Panc1 (cell line): Measurements from ENCODE around the gene HIGD1A. TPM values are rescaled to one million over a fixed set of nuclear protein-coding genes. Genes with fewer than 3 reads are reported as not detected.

Experiments used
- ATAC-seq: fragments of 200-7000 bp; cut with Tn5 transposase; 2 replicates; pipeline ENCODE4 v1.9.1; 2020; ENCODE audit warnings: mild to moderate bottlenecking, moderate library complexity
- BruUV-seq: library from RNA; stranded (reverse); fragments of 400-500 nt; replicated peaks from 2 replicates; lab custom pipeline; 2021; lab: Mats Ljungman, UMichigan
- CTCF ChIA-PET: fragments of 300-600 bp; sonication (Branson Sonifier 250); formaldehyde crosslinking; loops from one replicate; lab custom pipeline; 2022; ENCODE audit warnings: antibody characterized with exemption; lab: Charles Lee
- POLR2A ChIA-PET: fragments of 300-600 bp; sonication (Branson Sonifier 250); formaldehyde crosslinking; loops from one replicate; lab custom pipeline; 2022; ENCODE audit warnings: antibody characterized with exemption; lab: Charles Lee
- DNase-seq: peaks from one replicate; pipeline ENCODE4 v3.0.0-alpha.2; 2010; ENCODE audit warnings: low read depth, low spot score
- H3K27ac ChIP-seq: 2 replicates; pipeline ENCODE4 v1.5.1; 2011; ENCODE audit warnings: mild to moderate bottlenecking, low read length, inconsistent platforms
- H3K27me3 ChIP-seq: fragments of 200-500 bp; sonication (Bioruptor generic); 2 replicates; pipeline ENCODE4 v1.6.0; 2014; ENCODE audit warnings: low read length, inconsistent platforms; ENCODE audit not compliant: control insufficient read depth, insufficient read depth
- H3K36me3 ChIP-seq: fragments of 200-500 bp; sonication (Bioruptor generic); 2 replicates; pipeline ENCODE4 v1.5.1; 2014; ENCODE audit warnings: inconsistent platforms, mild to moderate bottlenecking, low read length, moderate library complexity; ENCODE audit not compliant: control insufficient read depth, insufficient read depth
- H3K4me1 ChIP-seq: 2 replicates; pipeline ENCODE4 v1.5.1; 2011; ENCODE audit warnings: inconsistent platforms, mild to moderate bottlenecking, low read length, moderate library complexity; ENCODE audit not compliant: control insufficient read depth, insufficient read depth
- H3K4me3 ChIP-seq, 2 experiments: 2 replicates each; pipeline ENCODE4 v1.5.1; 2011 to 2012; ENCODE audit warnings: low read depth in 2 of 2, low read length in 2 of 2, mild to moderate bottlenecking in 2 of 2, inconsistent platforms in 1 of 2, moderate library complexity in 1 of 2
- H3K9me3 ChIP-seq: fragments of 200-500 bp; sonication (Bioruptor generic); 2 replicates; pipeline ENCODE4 v1.5.1; 2014; ENCODE audit warnings: low read depth, mild to moderate bottlenecking, inconsistent platforms, low read length, moderate library complexity; ENCODE audit not compliant: control insufficient read depth, insufficient read depth
- POLR2AphosphoS5 ChIP-seq: IDR thresholded peaks from 2 replicates; pipeline ENCODE4 v1.6.1; 2012; ENCODE audit warnings: mild to moderate bottlenecking, low read depth, low read length, moderate library complexity
- REST ChIP-seq, 2 experiments: IDR thresholded peaks; 2 replicates each; pipeline ENCODE4 v1.6.1; 2011 to 2012; ENCODE audit warnings: low read depth in 2 of 2, control low read depth in 1 of 2, low read length in 1 of 2, mild to moderate bottlenecking in 1 of 2, moderate library complexity in 1 of 2; ENCODE audit not compliant: insufficient read depth in 1 of 2
- SIN3A ChIP-seq: IDR thresholded peaks from 2 replicates; pipeline ENCODE4 v1.6.1; 2012; ENCODE audit warnings: low read depth, mild to moderate bottlenecking, low read length, moderate library complexity, borderline replicate concordance; ENCODE audit not compliant: insufficient read depth
- TCF7L2 ChIP-seq: IDR thresholded peaks from 2 replicates; pipeline ENCODE4 v1.6.1; 2011; ENCODE audit warnings: mild to moderate bottlenecking, low read depth, low read length, inconsistent platforms
- in situ Hi-C: cut with HindIII; loops from 2 replicates; pipeline ENCODE4 v1.10.0; 2016; ENCODE audit warnings: low sequenced_read_pairs, low pct_unique_long_range_greater_than_20kb
- intact Hi-C: fragments of 100-400 bp; cut with micrococcal nuclease; formaldehyde crosslinking; loops from one replicate; pipeline ENCODE4 v1.10.0; 2022; ENCODE audit not compliant: unreplicated experiment
- total RNA-seq: library from RNA; stranded (reverse); gene quantifications from one replicate; pipeline ENCODE4 v1.2.1, GENCODE V29; 2021; ENCODE audit not compliant: unreplicated experiment
- TF ChIP-seq, protein P1 (sequence below): fragments of 450-650 bp; IDR thresholded peaks from 2 replicates; pipeline ENCODE4 v1.5.1; 2017; ENCODE audit warnings: mild to moderate bottlenecking

Gene HIGD1A
- total RNA-seq, 1 experiment from 2014 or later = 74.6 TPM

GRCh38 chr3:42847731-42848130 lies 43.4 kb upstream of the HIGD1A start:
- CTCF ChIA-PET = no interaction called here
- ATAC-seq = no peak
- no peak overlapping the region for H3K27ac ChIP-seq

GRCh38 chr3:42846685-42847522 lies 42.6 kb upstream of the HIGD1A start:
- no TSS peak for BruUV-seq

More at GRCh38 chr3:42847731-42848130, 43.4 kb upstream of the HIGD1A start:
- H3K9me3 ChIP-seq = no peaks in the 10 kb centered on the region
- no peak overlapping the region for H3K4me3 ChIP-seq
- no peak for DNase-seq
- no peaks in the 10 kb centered on the region; the same call in 1 of the 2 replicates for H3K27me3 ChIP-seq
- no TSS peak for BruUV-seq
- intact Hi-C loops = no loop called here
- POLR2A ChIA-PET = no interaction called here
- no peaks in the 10 kb centered on the region for H3K36me3 ChIP-seq
- no peaks in the 10 kb centered on the region for H3K4me1 ChIP-seq
- in situ Hi-C loops = no loop called here
- TF ChIP-seq POLR2AphosphoS5 (no peak), SIN3A (no peak), REST (IDR thresholded peaks at IDR 0.05; ENCODE audit: insufficient read depth in 1 of 2, low read depth in 2 of 2, low read length in 1 of 2) (no peak)
- TF ChIP-seq, protein P1, sequence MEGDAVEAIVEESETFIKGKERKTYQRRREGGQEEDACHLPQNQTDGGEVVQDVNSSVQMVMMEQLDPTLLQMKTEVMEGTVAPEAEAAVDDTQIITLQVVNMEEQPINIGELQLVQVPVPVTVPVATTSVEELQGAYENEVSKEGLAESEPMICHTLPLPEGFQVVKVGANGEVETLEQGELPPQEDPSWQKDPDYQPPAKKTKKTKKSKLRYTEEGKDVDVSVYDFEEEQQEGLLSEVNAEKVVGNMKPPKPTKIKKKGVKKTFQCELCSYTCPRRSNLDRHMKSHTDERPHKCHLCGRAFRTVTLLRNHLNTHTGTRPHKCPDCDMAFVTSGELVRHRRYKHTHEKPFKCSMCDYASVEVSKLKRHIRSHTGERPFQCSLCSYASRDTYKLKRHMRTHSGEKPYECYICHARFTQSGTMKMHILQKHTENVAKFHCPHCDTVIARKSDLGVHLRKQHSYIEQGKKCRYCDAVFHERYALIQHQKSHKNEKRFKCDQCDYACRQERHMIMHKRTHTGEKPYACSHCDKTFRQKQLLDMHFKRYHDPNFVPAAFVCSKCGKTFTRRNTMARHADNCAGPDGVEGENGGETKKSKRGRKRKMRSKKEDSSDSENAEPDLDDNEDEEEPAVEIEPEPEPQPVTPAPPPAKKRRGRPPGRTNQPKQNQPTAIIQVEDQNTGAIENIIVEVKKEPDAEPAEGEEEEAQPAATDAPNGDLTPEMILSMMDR = no peak

More at GRCh38 chr3:42846685-42847522, 42.6 kb upstream of the HIGD1A start:
- DNase-seq (no peak), ATAC-seq (no peak)
- H3K4me1 ChIP-seq = no peaks in the 10 kb centered on the region
- no peaks in the 10 kb centered on the region; the same call in 1 of the 2 replicates for H3K27me3 ChIP-seq
- ChIA-PET POLR2A (no interaction called here), CTCF (no interaction called here)
- no peaks in the 10 kb centered on the region for H3K36me3 ChIP-seq
- intact Hi-C loops = no loop called here
- no peak overlapping the region for H3K27ac ChIP-seq
- no peaks in the 10 kb centered on the region for H3K9me3 ChIP-seq
- in situ Hi-C loops = no loop called here
- TF ChIP-seq SIN3A (no peak), TCF7L2 (no peak), POLR2AphosphoS5 (no peak), REST (IDR thresholded peaks at IDR 0.05; ENCODE audit: insufficient read depth in 1 of 2, low read depth in 2 of 2, low read length in 1 of 2) (no peak)
- TF ChIP-seq, protein P1 = no peak
- H3K4me3 ChIP-seq = no peak overlapping the region
